Ovary (tissue), 3 donors: Measurements from ENCODE around the gene TRPM3.

ENCODE experiments used
- EP300 ChIP-seq: sonication (generic); formaldehyde crosslinking; IDR thresholded peaks from one replicate; pipeline ENCODE4 v1.6.1; 2017; ENCODE audit warnings: antibody characterized with exemption
- POLR2A ChIP-seq: fragments of 450-650 bp; IDR thresholded peaks from one replicate; pipeline ENCODE4 v1.6.1; 2017; ENCODE audit warnings: antibody characterized with exemption, mild to moderate bottlenecking, moderate library complexity
- TF ChIP-seq, protein P1 (sequence below), 3 donors: fragments of 450-650 bp in 2 of 3; fragments of 200-600 bp in 1 of 3; IDR thresholded peaks; one replicate each; pipeline versions ENCODE4 v1.5.1 to v1.8.0; 2016 to 2022; ENCODE audit warnings: antibody characterized with exemption in 3 of 3, mild to moderate bottlenecking in 1 of 3
- donor health status: DM: no; HTN: no; CAD: no.

DNA sequence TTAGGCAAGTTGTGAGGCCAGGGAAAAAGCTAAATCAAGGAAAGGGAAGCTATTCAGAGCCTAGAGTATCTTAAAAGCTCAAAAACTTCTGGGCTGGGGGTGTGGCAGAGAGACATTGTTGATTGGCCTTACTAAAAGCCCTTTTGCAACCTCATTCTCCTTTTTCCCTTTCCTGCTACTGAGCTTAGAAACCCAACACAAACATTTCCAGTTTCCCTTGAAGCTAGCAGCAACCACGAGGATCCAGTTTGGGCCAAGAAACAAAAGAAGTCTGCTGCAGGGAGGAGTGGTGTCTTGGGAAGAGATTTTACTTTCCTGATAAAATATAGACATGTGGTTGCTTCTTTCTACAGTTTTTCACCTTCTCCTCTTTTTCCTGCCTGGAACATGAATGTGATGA is 571.5 kb downstream of the TRPM3 start:
- TF ChIP-seq, protein P1, sequence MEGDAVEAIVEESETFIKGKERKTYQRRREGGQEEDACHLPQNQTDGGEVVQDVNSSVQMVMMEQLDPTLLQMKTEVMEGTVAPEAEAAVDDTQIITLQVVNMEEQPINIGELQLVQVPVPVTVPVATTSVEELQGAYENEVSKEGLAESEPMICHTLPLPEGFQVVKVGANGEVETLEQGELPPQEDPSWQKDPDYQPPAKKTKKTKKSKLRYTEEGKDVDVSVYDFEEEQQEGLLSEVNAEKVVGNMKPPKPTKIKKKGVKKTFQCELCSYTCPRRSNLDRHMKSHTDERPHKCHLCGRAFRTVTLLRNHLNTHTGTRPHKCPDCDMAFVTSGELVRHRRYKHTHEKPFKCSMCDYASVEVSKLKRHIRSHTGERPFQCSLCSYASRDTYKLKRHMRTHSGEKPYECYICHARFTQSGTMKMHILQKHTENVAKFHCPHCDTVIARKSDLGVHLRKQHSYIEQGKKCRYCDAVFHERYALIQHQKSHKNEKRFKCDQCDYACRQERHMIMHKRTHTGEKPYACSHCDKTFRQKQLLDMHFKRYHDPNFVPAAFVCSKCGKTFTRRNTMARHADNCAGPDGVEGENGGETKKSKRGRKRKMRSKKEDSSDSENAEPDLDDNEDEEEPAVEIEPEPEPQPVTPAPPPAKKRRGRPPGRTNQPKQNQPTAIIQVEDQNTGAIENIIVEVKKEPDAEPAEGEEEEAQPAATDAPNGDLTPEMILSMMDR (IDR thresholded peaks at IDR 0.05), result no peak
- TF ChIP-seq POLR2A (no peak), EP300 (no peak)
